ENCODE data around the gene TRDN. TPM values are rescaled to one million over a fixed set of nuclear protein-coding genes. Genes with fewer than 3 reads are reported as not detected.

The TRDN gene
- total RNA-seq, 5 donors from 2014 or later (not counting 1 experiment from before 2014, with no cell fraction given): not detected

DNA sequence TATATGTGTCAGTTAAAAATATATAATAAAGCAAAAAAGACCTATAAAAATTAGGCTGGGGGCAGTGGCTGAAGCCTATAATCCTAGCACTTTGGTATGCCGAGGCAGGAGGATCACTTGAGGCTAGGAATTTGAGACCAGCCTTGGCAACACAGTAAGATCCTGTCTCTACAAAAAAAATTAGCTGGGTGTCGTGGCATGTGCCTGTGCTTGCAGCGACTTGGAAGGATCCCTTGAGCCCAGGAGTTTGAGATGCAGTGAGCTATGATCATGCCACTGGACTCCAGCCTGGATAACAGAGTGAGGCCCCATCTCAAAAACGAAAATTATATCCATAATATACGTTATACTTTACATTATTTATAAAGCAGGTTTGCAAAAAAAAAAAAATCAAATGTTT, 20.7 kb downstream of the TRDN start:
- ChIA-PET POLR2A (no interaction called here), CTCF (no interaction called here)
- no peak overlapping the region for H3K4me3 Mint-ChIP-seq
- H3K4me1 Mint-ChIP-seq: no peaks in the 10 kb centered on the region
- no peak overlapping the region for H3K27ac Mint-ChIP-seq
- H3K27ac ChIP-seq (ENCODE audit: low read length): no peak overlapping the region
- H3K36me3 Mint-ChIP-seq: no peaks in the 10 kb centered on the region
- DNase-seq (no peak), ATAC-seq (replicated peaks in 1 of 4) (no peak)
- no peak overlapping the region for H3K4me3 ChIP-seq (ENCODE audit: control insufficient read depth in 1 of 2, extremely low read depth in 1 of 2, low read length in 1 of 2)
- WGBS (ENCODE audit: insufficient coverage): 60% methylated on average over 1 of the region's 5 CpGs
- no peaks in the 10 kb centered on the region for H3K27me3 Mint-ChIP-seq
- no peaks in the 10 kb centered on the region for H3K9me3 ChIP-seq
- H3K27me3 ChIP-seq (replicated peaks in 1 of 2; ENCODE audit: control insufficient read depth in 2 of 2, extremely low read depth in 1 of 2, insufficient read depth in 2 of 2, low read length in 1 of 2): no peaks in the 10 kb centered on the region
- H3K4me1 ChIP-seq (ENCODE audit: control insufficient read depth in 1 of 2, extremely low read depth in 1 of 2, insufficient read depth in 2 of 2, low read length in 2 of 2): no peaks in the 10 kb centered on the region
- H3K9me3 Mint-ChIP-seq: peaks cover 0 to 3% (median 2%) of the 10 kb centered on the region in 3 donors
- H3K36me3 ChIP-seq (ENCODE audit: control insufficient read depth in 2 of 2, extremely low read depth in 1 of 2, insufficient read depth in 1 of 2, low read length in 1 of 2): no peaks in the 10 kb centered on the region

DNA sequence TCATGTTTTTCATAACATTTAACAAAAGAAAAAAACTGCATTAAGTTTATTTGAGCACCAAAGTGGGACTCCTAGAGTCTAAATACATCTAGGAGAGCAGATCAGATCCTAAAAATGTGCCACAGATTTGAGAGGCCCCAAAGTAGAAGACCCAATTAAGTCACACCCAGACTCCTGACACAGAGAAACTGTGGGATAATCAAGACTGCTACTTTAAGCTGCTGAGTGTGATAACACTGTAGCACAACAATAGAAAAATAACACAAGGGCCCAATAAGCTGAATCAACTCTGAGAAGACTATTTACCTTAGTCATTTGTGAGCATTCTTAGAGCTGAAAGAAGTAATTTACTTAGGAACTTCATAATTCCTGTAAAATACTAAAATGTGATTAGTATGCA, 26.0 kb downstream of the TRDN start:
- Mint-ChIP-seq H3K27ac (no peak overlapping the region), H3K4me3 (no peak overlapping the region), H3K36me3 (no peaks in the 10 kb centered on the region), H3K9me3 (no peaks in the 10 kb centered on the region), H3K4me1 (no peaks in the 10 kb centered on the region), H3K27me3 (no peaks in the 10 kb centered on the region)
- ChIA-PET CTCF (no interaction called here), POLR2A (no interaction called here)
- ATAC-seq (replicated peaks in 1 of 4) (no peak), DNase-seq (no peak)
- H3K4me1 ChIP-seq (ENCODE audit: control insufficient read depth in 1 of 2, extremely low read depth in 1 of 2, insufficient read depth in 2 of 2, low read length in 2 of 2): no peaks in the 10 kb centered on the region
- no peaks in the 10 kb centered on the region for H3K36me3 ChIP-seq (ENCODE audit: control insufficient read depth in 2 of 2, extremely low read depth in 1 of 2, insufficient read depth in 1 of 2, low read length in 1 of 2)
- no peaks in the 10 kb centered on the region for H3K9me3 ChIP-seq
- H3K4me3 ChIP-seq (ENCODE audit: control insufficient read depth in 1 of 2, extremely low read depth in 1 of 2, low read length in 1 of 2): no peak overlapping the region
- no peaks in the 10 kb centered on the region for H3K27me3 ChIP-seq (replicated peaks in 1 of 2; ENCODE audit: control insufficient read depth in 2 of 2, extremely low read depth in 1 of 2, insufficient read depth in 2 of 2, low read length in 1 of 2)
- H3K27ac ChIP-seq (ENCODE audit: low read length): no peak overlapping the region

GRCh38 chr6:123604067-123604466, 32.7 kb downstream of the TRDN start:
- Mint-ChIP-seq H3K9me3 (peaks cover 0 to 7% (median 0%) of the 10 kb centered on the region in 3 donors), H3K27ac (no peak overlapping the region)
- POLR2A ChIA-PET: no interaction called here

DNA sequence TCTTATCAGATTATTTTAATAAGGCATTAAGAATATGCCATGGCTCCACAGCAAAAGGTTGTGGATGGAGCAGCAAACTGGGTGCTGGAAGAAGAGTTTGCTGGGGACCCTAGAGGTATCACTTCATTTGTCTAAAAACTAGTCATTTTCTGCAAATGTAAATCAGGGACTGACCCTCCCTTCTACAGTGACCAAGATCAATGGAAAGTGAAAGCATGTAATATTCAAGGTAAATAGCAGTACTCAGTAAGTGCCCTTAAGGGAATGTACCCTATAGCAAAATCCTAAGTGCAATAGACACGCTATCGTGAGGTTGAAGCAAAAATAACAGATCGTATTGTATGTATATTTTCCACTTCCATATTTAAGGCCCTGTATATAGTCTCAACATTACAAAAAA, 38.7 kb downstream of the TRDN start:
- Histone ChIP-seq H3K36me3 (ENCODE audit: control insufficient read depth in 2 of 2, extremely low read depth in 1 of 2, insufficient read depth in 1 of 2, low read length in 1 of 2) (no peaks in the 10 kb centered on the region), H3K4me1 (ENCODE audit: control insufficient read depth in 1 of 2, extremely low read depth in 1 of 2, insufficient read depth in 2 of 2, low read length in 2 of 2) (no peaks in the 10 kb centered on the region), H3K4me3 (ENCODE audit: control insufficient read depth in 1 of 2, extremely low read depth in 1 of 2, low read length in 1 of 2) (no peak overlapping the region), H3K9me3 (no peaks in the 10 kb centered on the region), H3K27me3 (replicated peaks in 1 of 2; ENCODE audit: control insufficient read depth in 2 of 2, extremely low read depth in 1 of 2, insufficient read depth in 2 of 2, low read length in 1 of 2) (no peaks in the 10 kb centered on the region), H3K27ac (ENCODE audit: low read length) (no peak overlapping the region)
- Mint-ChIP-seq H3K4me1 (no peaks in the 10 kb centered on the region), H3K9me3 (peaks cover 0 to 6% (median 0%) of the 10 kb centered on the region in 3 donors), H3K27me3 (no peaks in the 10 kb centered on the region), H3K4me3 (no peak overlapping the region), H3K27ac (no peak overlapping the region), H3K36me3 (no peaks in the 10 kb centered on the region)
- ChIA-PET POLR2A (no interaction called here), CTCF (no interaction called here)
- 94% methylated on average over 3 of the region's 3 CpGs for WGBS (ENCODE audit: insufficient coverage)
- DNase-seq (no peak), ATAC-seq (replicated peaks in 1 of 4) (no peak)

More at GRCh38 chr6:123604067-123604466, 32.7 kb downstream of the TRDN start:
- H3K27me3 ChIP-seq (replicated peaks in 1 of 2; ENCODE audit: control insufficient read depth in 2 of 2, extremely low read depth in 1 of 2, insufficient read depth in 2 of 2, low read length in 1 of 2): no peaks in the 10 kb centered on the region
- 55% methylated on average over 2 of the region's 6 CpGs for WGBS (ENCODE audit: insufficient coverage)
- H3K27ac ChIP-seq (ENCODE audit: low read length): no peak overlapping the region
- ATAC-seq (replicated peaks in 1 of 4): no peak
- DNase-seq: no peak
- no peaks in the 10 kb centered on the region for H3K4me1 Mint-ChIP-seq
- no peak overlapping the region for H3K4me3 Mint-ChIP-seq
- no peaks in the 10 kb centered on the region for H3K27me3 Mint-ChIP-seq
- CTCF ChIA-PET: no interaction called here
- no peaks in the 10 kb centered on the region for H3K36me3 ChIP-seq (ENCODE audit: control insufficient read depth in 2 of 2, extremely low read depth in 1 of 2, insufficient read depth in 1 of 2, low read length in 1 of 2)
- H3K4me3 ChIP-seq (ENCODE audit: control insufficient read depth in 1 of 2, extremely low read depth in 1 of 2, low read length in 1 of 2): no peak overlapping the region
- H3K36me3 Mint-ChIP-seq: no peaks in the 10 kb centered on the region
- H3K9me3 ChIP-seq: no peaks in the 10 kb centered on the region
- H3K4me1 ChIP-seq (ENCODE audit: control insufficient read depth in 1 of 2, extremely low read depth in 1 of 2, insufficient read depth in 2 of 2, low read length in 2 of 2): no peaks in the 10 kb centered on the region

GRCh38 chr6:123594776-123595175, 42.0 kb downstream of the TRDN start:
- no peak overlapping the region for H3K4me3 Mint-ChIP-seq
- WGBS (ENCODE audit: insufficient coverage): no CpG with 5 or more reads among the region's 2 CpGs
- Histone ChIP-seq H3K4me1 (ENCODE audit: control insufficient read depth in 1 of 2, extremely low read depth in 1 of 2, insufficient read depth in 2 of 2, low read length in 2 of 2) (no peaks in the 10 kb centered on the region), H3K27ac (ENCODE audit: low read length) (no peak overlapping the region), H3K9me3 (no peaks in the 10 kb centered on the region), H3K4me3 (ENCODE audit: control insufficient read depth in 1 of 2, extremely low read depth in 1 of 2, low read length in 1 of 2) (no peak overlapping the region), H3K36me3 (ENCODE audit: control insufficient read depth in 2 of 2, extremely low read depth in 1 of 2, insufficient read depth in 1 of 2, low read length in 1 of 2) (no peaks in the 10 kb centered on the region), H3K27me3 (replicated peaks in 1 of 2; ENCODE audit: control insufficient read depth in 2 of 2, extremely low read depth in 1 of 2, insufficient read depth in 2 of 2, low read length in 1 of 2) (no peaks in the 10 kb centered on the region)
- ATAC-seq (replicated peaks in 1 of 4): no peak
- no peaks in the 10 kb centered on the region for H3K36me3 Mint-ChIP-seq
- H3K4me1 Mint-ChIP-seq: no peaks in the 10 kb centered on the region
- H3K27ac Mint-ChIP-seq: no peak overlapping the region
- ChIA-PET CTCF (no interaction called here), POLR2A (interaction anchor here in 1 of 2 donors (0.7 kb wide), 1 partner anchor 1756 kb away, joined by 3 read pairs; no protein-coding TSS in a partner anchor)
- H3K9me3 Mint-ChIP-seq: peaks cover 0 to 6% (median 0%) of the 10 kb centered on the region in 3 donors
- DNase-seq: no peak
- H3K27me3 Mint-ChIP-seq: no peaks in the 10 kb centered on the region

- Mint-ChIP-seq H3K9me3 (peaks cover 0 to 3% (median 0%) of the 10 kb centered on the region in 3 donors), H3K4me3 (no peak overlapping the region), H3K4me1 (no peaks in the 10 kb centered on the region), H3K27me3 (no peaks in the 10 kb centered on the region), H3K36me3 (no peaks in the 10 kb centered on the region), H3K27ac (no peak overlapping the region)
- Histone ChIP-seq H3K36me3 (ENCODE audit: control insufficient read depth in 2 of 2, extremely low read depth in 1 of 2, insufficient read depth in 1 of 2, low read length in 1 of 2) (no peaks in the 10 kb centered on the region), H3K4me1 (ENCODE audit: control insufficient read depth in 1 of 2, extremely low read depth in 1 of 2, insufficient read depth in 2 of 2, low read length in 2 of 2) (no peaks in the 10 kb centered on the region), H3K27ac (ENCODE audit: low read length) (no peak overlapping the region), H3K4me3 (ENCODE audit: control insufficient read depth in 1 of 2, extremely low read depth in 1 of 2, low read length in 1 of 2) (no peak overlapping the region), H3K9me3 (no peaks in the 10 kb centered on the region), H3K27me3 (replicated peaks in 1 of 2; ENCODE audit: control insufficient read depth in 2 of 2, extremely low read depth in 1 of 2, insufficient read depth in 2 of 2, low read length in 1 of 2) (no peaks in the 10 kb centered on the region)
- WGBS (ENCODE audit: insufficient coverage): no CpG with 5 or more reads among the region's 2 CpGs
- CTCF ChIA-PET: no interaction called here
- DNase-seq (no peak), ATAC-seq (replicated peaks in 1 of 4) (no peak)
- POLR2A ChIA-PET: no interaction called here
Observed at GRCh38 chr6:123592426-123592825, 44.3 kb downstream of the TRDN start.

GRCh38 chr6:123589973-123590372, 46.8 kb downstream of the TRDN start:
- ATAC-seq (replicated peaks in 1 of 4): no peak
- POLR2A ChIA-PET: no interaction called here
- H3K27ac Mint-ChIP-seq: no peak overlapping the region

More at GRCh38 chr6:123589973-123590372, 46.8 kb downstream of the TRDN start:
- H3K27ac ChIP-seq (ENCODE audit: low read length): no peak overlapping the region
- no peaks in the 10 kb centered on the region for H3K4me1 ChIP-seq (ENCODE audit: control insufficient read depth in 1 of 2, extremely low read depth in 1 of 2, insufficient read depth in 2 of 2, low read length in 2 of 2)
- no peaks in the 10 kb centered on the region for H3K9me3 ChIP-seq
- Mint-ChIP-seq H3K36me3 (no peaks in the 10 kb centered on the region), H3K27me3 (no peaks in the 10 kb centered on the region), H3K4me1 (no peaks in the 10 kb centered on the region), H3K9me3 (peaks cover 0 to 3% (median 0%) of the 10 kb centered on the region in 3 donors), H3K4me3 (no peak overlapping the region)
- no CpG with 5 or more reads among the region's 5 CpGs for WGBS (ENCODE audit: insufficient coverage)
- DNase-seq: no peak
- no peaks in the 10 kb centered on the region for H3K36me3 ChIP-seq (ENCODE audit: control insufficient read depth in 2 of 2, extremely low read depth in 1 of 2, insufficient read depth in 1 of 2, low read length in 1 of 2)
- no peaks in the 10 kb centered on the region for H3K27me3 ChIP-seq (replicated peaks in 1 of 2; ENCODE audit: control insufficient read depth in 2 of 2, extremely low read depth in 1 of 2, insufficient read depth in 2 of 2, low read length in 1 of 2)
- CTCF ChIA-PET: no interaction called here
- no peak overlapping the region for H3K4me3 ChIP-seq (ENCODE audit: control insufficient read depth in 1 of 2, extremely low read depth in 1 of 2, low read length in 1 of 2)
